Activated naive CD4-positive, alpha-beta T cell treated with anti-CD3 and anti-CD28 coated beads, Interleukin-2, amount 10 ng/mL, durations not matched to agents 7 days and 5 days (primary cell): ENCODE results near the gene GNG7.
A peak's percentile ranks its signal among the peaks of the same experiment; 100 is the strongest.
"Not testable (repeated sequence)": the region's sequence is repeated elsewhere in the genome, so short reads cannot be mapped to it uniquely, and the experiment has no call there.

Experiments
- CTCF ChIA-PET: fragments of 350-600 bp; sonication (Branson Sonifier 250); formaldehyde crosslinking; loops from one replicate; lab custom pipeline; 2021; ENCODE audit warnings: antibody characterized with exemption; lab: Charles Lee
- DNase-seq: peaks from one replicate; pipeline ENCODE4 v3.0.0-alpha.2; 2020
- H3K27ac Mint-ChIP-seq: one replicate; pipeline ENCODE4 v1.8.0; 2021; ENCODE audit warnings: mild to moderate bottlenecking, moderate library complexity, mixed read lengths
- H3K27me3 Mint-ChIP-seq: one replicate; pipeline ENCODE4 v1.8.0; 2021; ENCODE audit warnings: mild to moderate bottlenecking, mixed read lengths
- H3K36me3 Mint-ChIP-seq: one replicate; pipeline ENCODE4 v1.8.0; 2021; ENCODE audit warnings: mixed read lengths
- H3K4me1 Mint-ChIP-seq: one replicate; pipeline ENCODE4 v1.8.0; 2021; ENCODE audit warnings: mixed read lengths
- H3K4me3 Mint-ChIP-seq: one replicate; pipeline ENCODE4 v1.8.0; 2021; ENCODE audit warnings: mild to moderate bottlenecking, moderate library complexity, mixed read lengths
- H3K9me3 Mint-ChIP-seq: one replicate; pipeline ENCODE4 v1.8.0; 2021; ENCODE audit warnings: mixed read lengths

GNG7 gene

DNA sequence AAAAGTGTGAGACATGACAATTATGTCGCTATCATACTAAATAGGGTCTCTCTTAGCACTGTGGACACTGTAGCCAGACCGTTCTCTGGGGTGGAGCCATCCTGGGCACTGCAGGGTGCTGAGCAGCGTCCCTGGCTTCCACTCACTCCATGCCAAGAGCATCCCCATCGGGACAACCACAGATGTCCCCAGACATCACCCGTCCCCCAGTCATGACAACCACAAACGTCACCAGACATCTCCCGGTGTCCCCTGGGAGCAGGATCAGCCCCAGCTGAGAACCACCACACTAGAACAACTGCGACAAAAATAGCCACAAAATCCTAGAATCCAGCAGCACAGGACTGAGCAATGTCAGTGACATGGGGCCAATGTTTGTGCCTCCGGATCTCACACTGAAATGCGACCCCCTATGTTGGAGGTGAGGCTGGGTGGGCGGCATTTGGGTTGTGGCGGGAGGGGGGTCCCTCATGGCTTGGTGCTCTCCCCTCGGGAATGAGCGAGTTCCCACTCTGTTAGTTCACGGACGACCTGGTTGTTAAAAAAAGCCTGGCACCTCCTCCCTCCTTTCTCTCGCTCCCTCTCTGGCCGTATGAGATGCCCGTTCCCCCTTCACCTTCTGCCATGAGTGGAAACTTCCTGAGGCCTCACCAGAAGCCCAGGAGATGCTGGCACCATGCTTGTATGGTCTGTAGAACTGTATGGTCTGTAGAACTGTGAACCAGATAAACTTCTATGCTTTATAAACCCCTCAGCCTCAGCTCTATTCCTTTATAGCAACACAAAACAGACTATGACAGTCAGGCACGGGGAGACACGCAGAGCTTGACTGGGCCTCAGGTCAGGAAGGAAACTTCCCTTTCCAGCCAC lies 132.7 kb downstream of the GNG7 start:
- H3K27ac Mint-ChIP-seq = peak overlapping the region; percentile 34
- peak; percentile 11 for DNase-seq
- peaks cover 2% of the 10 kb centered on the region for H3K36me3 Mint-ChIP-seq
- no peak overlapping the region for H3K4me3 Mint-ChIP-seq
- CTCF ChIA-PET = interaction anchor here (0.9 kb wide), 1 partner anchor 96 kb away, joined by 3 read pairs; no protein-coding TSS in a partner anchor
- peaks cover 16% of the 10 kb centered on the region for H3K9me3 Mint-ChIP-seq
- H3K4me1 Mint-ChIP-seq = peaks cover 24% of the 10 kb centered on the region
- H3K27me3 Mint-ChIP-seq = peaks cover 20% of the 10 kb centered on the region

DNA sequence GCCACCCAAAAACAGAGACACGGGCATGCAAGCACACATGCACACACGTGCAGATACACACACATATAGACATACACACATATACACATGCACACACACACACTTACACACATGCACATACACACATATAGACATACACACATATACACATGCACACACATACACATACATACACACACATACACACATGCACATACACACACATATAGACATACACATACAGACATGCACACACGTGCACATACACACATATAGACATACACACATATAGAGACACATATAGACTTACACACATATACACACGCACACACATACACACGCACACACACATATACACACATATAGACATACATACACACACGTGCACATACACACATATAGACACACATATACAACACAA lies 134.5 kb downstream of the GNG7 start:
- Mint-ChIP-seq H3K36me3 (peaks cover 2% of the 10 kb centered on the region), H3K4me3 (no peak overlapping the region), H3K27ac (peak overlapping the region; percentile 67), H3K9me3 (peaks cover 16% of the 10 kb centered on the region), H3K27me3 (peaks cover 14% of the 10 kb centered on the region), H3K4me1 (peaks cover 43% of the 10 kb centered on the region)
- CTCF ChIA-PET = interaction anchor here (1.2 kb wide), 1 partner anchor 89 kb away, joined by 3 read pairs; no protein-coding TSS in a partner anchor
- no peak for DNase-seq

DNA sequence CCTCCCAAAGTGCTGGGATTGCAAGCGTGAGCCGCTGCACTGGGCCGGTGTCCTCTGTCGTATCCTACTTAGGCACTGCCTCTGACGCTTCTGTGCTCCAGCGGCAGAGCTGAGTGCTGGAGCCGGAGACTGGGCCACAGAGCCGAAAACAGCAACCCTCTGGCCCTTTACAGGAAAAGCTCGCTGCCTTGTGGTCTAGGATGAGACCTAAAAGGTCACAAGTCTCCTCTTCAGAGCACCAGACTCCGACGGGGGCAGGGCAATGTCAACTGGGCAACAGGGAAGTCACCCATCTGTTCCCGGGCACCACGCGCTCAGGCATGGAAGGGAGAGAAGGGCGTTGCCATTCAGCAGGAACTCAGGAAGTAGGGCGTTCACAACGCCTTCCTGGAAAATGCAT lies 134.9 kb downstream of the GNG7 start:
- peak; percentile 47 for DNase-seq
- no peak overlapping the region for H3K4me3 Mint-ChIP-seq
- peak overlapping the region; percentile 67 for H3K27ac Mint-ChIP-seq

DNA sequence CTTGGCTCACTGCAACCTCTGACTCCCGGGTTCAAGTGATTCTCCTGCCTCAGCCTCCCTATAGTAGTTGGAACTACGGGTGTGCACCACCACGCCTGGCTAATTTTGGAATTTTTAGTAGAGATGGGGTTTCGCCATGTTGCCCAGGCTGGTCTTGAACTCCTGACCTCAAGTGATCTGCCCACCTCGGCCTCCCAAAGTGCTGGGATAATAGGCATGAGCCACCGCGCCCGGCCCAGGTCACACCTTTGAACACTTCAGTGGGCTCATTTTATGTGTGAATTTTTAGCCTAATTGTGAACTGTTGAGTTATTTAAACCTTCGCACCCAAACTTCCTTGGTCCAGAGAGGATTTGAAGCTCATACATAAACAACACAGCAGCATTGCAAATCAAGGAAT lies 138.9 kb downstream of the GNG7 start:
- H3K27ac Mint-ChIP-seq = peak overlapping the region; percentile 100
- H3K4me3 Mint-ChIP-seq = peak overlapping the region; percentile 83
- DNase-seq, H3K9me3 Mint-ChIP-seq, H3K27me3 Mint-ChIP-seq, CTCF ChIA-PET, H3K36me3 Mint-ChIP-seq: not testable (repeated sequence)
- peaks cover 83% of the 10 kb centered on the region for H3K4me1 Mint-ChIP-seq

More for the DNA sequence above, 134.9 kb downstream of the GNG7 start:
- CTCF ChIA-PET = interaction anchor here (1.2 kb wide), 1 partner anchor 89 kb away, joined by 3 read pairs; no protein-coding TSS in a partner anchor
- H3K4me1 Mint-ChIP-seq = peaks cover 47% of the 10 kb centered on the region
- H3K27me3 Mint-ChIP-seq = peaks cover 14% of the 10 kb centered on the region
- peaks cover 2% of the 10 kb centered on the region for H3K36me3 Mint-ChIP-seq
- peaks cover 16% of the 10 kb centered on the region for H3K9me3 Mint-ChIP-seq

DNA sequence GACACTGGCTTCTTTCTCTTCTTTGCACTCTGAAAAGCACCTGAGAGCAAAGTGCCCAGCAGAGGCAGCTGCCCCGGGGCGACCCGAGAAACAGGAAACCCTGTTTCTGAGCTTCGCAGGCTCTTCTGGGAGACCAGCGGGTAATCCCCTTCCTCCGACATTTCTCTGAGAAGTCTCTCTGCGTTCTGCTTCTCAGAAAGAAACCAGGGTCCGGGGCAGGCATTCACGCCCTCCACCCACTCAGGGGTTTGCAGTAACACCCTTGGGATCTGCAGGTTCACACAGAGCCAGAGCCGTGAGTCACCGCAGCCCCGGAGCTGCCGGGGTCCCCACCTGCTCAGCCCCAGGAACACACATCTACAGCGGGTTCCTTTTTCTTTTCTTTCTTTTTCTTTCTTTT lies 140.6 kb downstream of the GNG7 start:
- DNase-seq = peak; percentile 88
- H3K27me3 Mint-ChIP-seq = no peaks in the 10 kb centered on the region
- H3K4me1 Mint-ChIP-seq = peaks cover 78% of the 10 kb centered on the region
- H3K4me3 Mint-ChIP-seq = peak overlapping the region; percentile 83
- H3K9me3 Mint-ChIP-seq = peaks cover 3% of the 10 kb centered on the region
- H3K36me3 Mint-ChIP-seq = no peaks in the 10 kb centered on the region
- H3K27ac Mint-ChIP-seq = peak overlapping the region; percentile 100
- CTCF ChIA-PET = interaction anchor here (0.7 to 1.8 kb wide), 6 partner anchors 8 to 258 kb away, joined by 3 to 5 read pairs (median 3); partner anchors contain the start of gene ZNF554

DNA sequence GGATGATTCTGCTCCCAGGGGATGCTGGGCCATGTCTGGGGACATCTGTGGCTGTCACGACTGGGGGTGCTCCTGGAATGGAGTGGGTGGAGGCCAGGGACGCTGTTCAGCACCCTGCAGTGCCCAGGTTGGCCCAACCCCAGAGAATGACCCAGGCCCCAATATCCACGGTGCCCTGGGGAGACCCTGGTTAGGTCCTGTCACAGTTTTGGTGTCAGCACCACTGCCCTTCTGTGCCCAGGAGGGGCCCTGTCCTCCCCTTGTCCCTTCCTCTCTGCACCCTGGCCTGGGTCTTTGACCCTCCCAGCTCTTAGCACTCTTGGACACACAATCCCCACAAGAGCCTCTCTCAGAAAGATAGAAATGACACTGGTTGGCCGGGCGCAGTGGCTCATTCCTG lies 141.3 kb downstream of the GNG7 start:
- H3K4me3 Mint-ChIP-seq = peak overlapping the region; percentile 83
- peak overlapping the region; percentile 100 for H3K27ac Mint-ChIP-seq
- H3K4me1 Mint-ChIP-seq = peaks cover 77% of the 10 kb centered on the region
- H3K9me3 Mint-ChIP-seq = peaks cover 3% of the 10 kb centered on the region
- H3K36me3 Mint-ChIP-seq = no peaks in the 10 kb centered on the region
- DNase-seq = no peak
- CTCF ChIA-PET = interaction anchor here (0.9 to 1.8 kb wide), 4 partner anchors 19 to 259 kb away, joined by 3 to 5 read pairs (median 3); partner anchors contain the start of gene ZNF554
- H3K27me3 Mint-ChIP-seq = no peaks in the 10 kb centered on the region

DNA sequence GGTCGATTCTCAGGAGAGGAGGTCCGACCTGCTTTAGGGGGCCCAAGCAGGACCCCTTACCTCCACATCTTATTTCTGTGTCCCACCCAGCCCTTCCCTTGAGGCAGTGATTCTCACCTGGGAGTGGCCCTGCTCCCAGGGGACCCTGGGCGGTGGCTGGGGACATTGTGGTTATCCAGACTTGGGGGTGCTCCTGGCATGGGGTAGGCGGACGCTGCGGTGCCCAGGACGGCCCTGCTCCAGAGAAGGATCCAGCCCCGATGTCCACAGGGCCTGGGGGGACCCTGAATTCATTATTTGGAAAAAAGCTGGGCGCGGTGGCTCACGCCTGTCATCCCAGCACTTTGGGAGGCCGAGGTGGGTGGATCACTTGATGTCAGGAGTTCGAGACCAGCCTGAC lies 142.1 kb downstream of the GNG7 start:
- H3K9me3 Mint-ChIP-seq = peaks cover 3% of the 10 kb centered on the region
- H3K36me3 Mint-ChIP-seq = no peaks in the 10 kb centered on the region
- H3K4me1 Mint-ChIP-seq = peaks cover 76% of the 10 kb centered on the region
- DNase-seq = no peak
- peak overlapping the region; percentile 77 for H3K27ac Mint-ChIP-seq
- CTCF ChIA-PET = interaction anchor here (1.8 kb wide), 1 partner anchor 51 kb away, joined by 5 read pairs; no protein-coding TSS in a partner anchor
- H3K27me3 Mint-ChIP-seq = no peaks in the 10 kb centered on the region
- no peak overlapping the region for H3K4me3 Mint-ChIP-seq

DNA sequence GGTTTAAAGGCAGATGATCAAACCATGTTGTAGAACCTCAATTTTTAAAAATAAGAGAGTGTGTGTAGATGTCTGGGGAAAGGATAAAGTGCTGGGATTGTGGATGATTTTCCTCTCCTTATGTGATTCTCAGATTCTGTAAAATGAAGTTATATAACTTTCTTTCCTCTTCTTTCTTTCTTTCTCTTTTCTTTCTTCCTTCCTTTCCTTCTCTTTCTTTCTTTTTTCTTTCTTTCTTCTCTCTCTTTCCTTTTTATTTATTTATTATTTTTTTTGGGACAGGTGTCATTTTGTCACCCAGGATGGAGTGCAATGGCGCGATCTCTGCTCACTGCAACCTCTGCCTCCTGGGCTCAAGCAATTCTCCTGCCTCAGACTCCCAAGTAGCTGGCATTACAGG lies 144.0 kb downstream of the GNG7 start:
- peak overlapping the region; percentile 45 for H3K27ac Mint-ChIP-seq
- CTCF ChIA-PET = interaction anchor here (1.1 kb wide), 1 partner anchor 78 kb away, joined by 3 read pairs; no protein-coding TSS in a partner anchor
- DNase-seq = no peak
- H3K9me3 Mint-ChIP-seq = peaks cover 3% of the 10 kb centered on the region
- H3K36me3 Mint-ChIP-seq = no peaks in the 10 kb centered on the region
- no peak overlapping the region for H3K4me3 Mint-ChIP-seq
- H3K27me3 Mint-ChIP-seq = no peaks in the 10 kb centered on the region
- peaks cover 66% of the 10 kb centered on the region for H3K4me1 Mint-ChIP-seq

DNA sequence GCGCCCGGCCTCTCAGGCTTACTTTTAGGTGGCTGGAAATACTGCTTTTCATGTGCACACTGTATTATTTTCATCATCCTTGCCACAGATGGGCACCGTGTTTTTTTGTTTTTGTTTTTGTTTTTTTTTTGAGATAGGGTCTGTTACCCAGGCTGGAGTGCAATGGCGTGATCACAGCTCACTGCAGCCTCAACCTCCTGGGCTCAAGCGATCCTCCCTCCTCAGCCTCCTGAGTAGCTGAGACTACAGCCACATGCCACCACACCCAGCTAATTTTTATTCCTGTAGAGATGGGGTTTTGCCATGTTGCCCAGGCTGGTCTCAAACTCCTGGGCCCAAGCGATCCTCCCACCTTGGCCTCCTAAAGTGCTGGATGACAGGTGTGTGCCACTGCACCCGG lies 144.4 kb downstream of the GNG7 start:
- H3K9me3 Mint-ChIP-seq, CTCF ChIA-PET, H3K4me3 Mint-ChIP-seq, H3K36me3 Mint-ChIP-seq, H3K27ac Mint-ChIP-seq, DNase-seq, H3K27me3 Mint-ChIP-seq: not testable (repeated sequence)
- peaks cover 62% of the 10 kb centered on the region for H3K4me1 Mint-ChIP-seq

DNA sequence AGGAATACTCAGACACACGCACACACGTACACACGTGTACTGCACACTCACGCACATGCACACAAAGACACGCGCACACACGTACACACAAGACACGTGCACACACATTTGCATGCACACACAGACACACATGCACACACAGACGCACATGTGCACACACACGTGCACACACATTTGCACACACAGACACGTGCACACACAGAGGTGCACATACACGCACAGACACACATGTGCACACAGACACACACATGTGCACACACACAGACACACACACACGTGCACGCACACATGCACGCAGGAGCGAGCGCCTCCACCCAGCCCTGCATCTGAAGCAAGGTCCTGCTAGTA lies 145.4 kb downstream of the GNG7 start:
- H3K27me3 Mint-ChIP-seq = no peaks in the 10 kb centered on the region
- CTCF ChIA-PET = no interaction called here
- DNase-seq = no peak

DNA sequence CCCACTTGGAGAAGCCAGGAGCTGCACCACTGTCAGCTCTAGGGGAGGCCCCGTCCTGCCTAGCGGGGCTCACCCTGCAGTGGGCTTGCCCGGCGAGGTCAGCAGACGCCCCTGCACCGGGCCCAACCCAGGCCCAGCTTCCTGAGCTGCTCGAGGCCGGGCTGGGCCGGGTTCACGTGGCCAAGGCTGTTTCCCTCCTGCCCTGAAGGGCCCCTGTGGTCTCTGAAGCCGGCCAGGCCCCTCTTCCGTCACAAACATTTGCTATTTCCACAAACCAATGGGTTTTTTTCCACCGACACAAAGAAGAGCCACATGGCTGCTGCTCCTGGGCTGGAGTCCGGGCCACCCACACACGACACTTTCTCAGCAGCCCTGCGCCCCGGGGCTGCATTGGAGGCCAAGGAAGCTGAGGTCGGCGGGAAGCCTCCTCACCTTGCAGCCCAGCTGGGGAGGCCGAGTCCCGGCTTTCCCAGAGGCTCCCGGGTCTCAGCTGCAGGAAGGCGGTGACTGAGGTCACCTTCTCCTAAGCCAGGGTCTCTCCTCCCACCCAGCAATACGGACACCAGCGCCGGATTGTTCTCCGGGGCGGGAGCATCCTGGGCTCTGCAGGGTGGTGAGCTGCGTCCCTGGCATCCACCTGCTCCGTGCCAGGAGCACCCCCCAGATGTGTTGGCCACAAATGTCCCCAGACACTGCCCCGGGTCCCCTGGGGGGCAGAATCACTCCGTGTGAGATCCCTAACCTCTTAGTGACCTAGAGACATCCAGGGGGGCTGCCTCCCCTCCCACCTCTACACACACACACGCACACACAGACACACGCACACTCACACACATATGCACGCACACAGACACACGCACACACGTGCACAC lies 146.0 kb downstream of the GNG7 start:
- CTCF ChIA-PET = no interaction called here
- H3K27ac Mint-ChIP-seq = no peak overlapping the region
- H3K9me3 Mint-ChIP-seq = peaks cover 3% of the 10 kb centered on the region
- H3K4me1 Mint-ChIP-seq = peaks cover 62% of the 10 kb centered on the region
- H3K36me3 Mint-ChIP-seq = no peaks in the 10 kb centered on the region
- no peak for DNase-seq
- H3K27me3 Mint-ChIP-seq = no peaks in the 10 kb centered on the region
- no peak overlapping the region for H3K4me3 Mint-ChIP-seq

More for the DNA sequence above, 145.4 kb downstream of the GNG7 start:
- Mint-ChIP-seq H3K36me3 (no peaks in the 10 kb centered on the region), H3K4me1 (peaks cover 62% of the 10 kb centered on the region), H3K27ac (no peak overlapping the region), H3K9me3 (peaks cover 3% of the 10 kb centered on the region), H3K4me3 (no peak overlapping the region)

DNA sequence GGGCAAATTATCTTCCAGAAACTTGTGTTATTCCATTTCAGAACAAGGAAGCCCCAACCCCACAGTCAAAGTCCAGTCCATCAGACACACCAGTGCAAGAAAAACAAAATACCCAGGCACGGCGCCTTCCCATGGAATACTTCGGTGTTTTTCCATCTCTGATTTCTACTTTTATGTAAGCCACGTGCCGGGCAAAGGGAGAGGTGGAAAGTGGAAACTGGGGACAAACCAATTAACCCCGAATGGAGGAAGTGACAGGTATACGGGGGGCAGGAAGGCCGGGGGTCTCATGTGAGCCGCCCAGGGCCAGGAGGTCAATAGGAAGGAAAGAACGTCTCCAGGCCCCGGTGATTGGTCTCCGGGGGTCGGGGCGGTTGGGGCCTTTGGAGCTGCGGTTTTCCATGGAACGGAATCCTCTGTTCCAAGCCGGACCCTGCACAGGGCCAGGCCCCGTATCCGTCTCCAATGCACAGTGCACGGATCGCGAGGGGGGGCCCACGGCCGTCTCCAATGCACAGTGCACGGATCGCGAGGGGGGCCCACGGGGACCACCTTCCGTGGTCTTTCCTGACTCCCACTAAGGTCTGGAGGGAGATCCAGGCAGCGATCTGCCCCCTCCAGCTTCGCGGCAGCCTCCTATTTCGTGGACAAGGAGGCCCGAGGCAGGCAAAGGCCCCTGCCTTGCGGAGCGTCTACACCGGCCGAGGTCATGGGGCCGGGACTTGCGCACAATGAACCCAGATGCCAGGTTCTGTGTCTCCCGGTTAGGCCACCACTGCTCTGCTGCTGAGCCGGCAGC lies 146.9 kb downstream of the GNG7 start:
- CTCF ChIA-PET = interaction anchor here (1.0 to 1.3 kb wide), 2 partner anchors 44 to 79 kb away, joined by 3 read pairs; no protein-coding TSS in a partner anchor

DNA sequence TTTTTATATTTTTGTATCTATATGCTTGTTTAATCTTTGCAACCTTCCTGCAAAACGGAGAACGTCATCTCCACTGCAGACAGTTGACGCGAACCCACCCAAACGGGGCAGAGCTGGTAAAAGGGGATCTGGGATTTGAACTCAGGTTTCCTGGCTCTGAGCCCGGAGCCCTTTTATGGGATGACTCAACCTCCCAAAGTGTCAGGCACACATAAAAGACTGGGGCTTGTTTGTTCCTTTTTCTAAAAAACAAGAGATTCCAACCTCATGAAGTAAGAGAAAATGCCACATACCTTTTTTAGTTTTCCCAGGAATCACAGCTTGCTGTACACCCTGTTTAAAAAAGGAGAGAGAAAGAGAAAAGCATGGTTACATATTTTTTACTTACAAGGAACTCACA lies 147.6 kb downstream of the GNG7 start:
- no peak overlapping the region for H3K27ac Mint-ChIP-seq

More for the DNA sequence above, 146.9 kb downstream of the GNG7 start:
- H3K27ac Mint-ChIP-seq = no peak overlapping the region
- H3K36me3 Mint-ChIP-seq = no peaks in the 10 kb centered on the region
- H3K9me3 Mint-ChIP-seq = peaks cover 3% of the 10 kb centered on the region
- no peak overlapping the region for H3K4me3 Mint-ChIP-seq
- H3K4me1 Mint-ChIP-seq = peaks cover 61% of the 10 kb centered on the region
- DNase-seq = no peak
- no peaks in the 10 kb centered on the region for H3K27me3 Mint-ChIP-seq

More for the DNA sequence above, 147.6 kb downstream of the GNG7 start:
- no peaks in the 10 kb centered on the region for H3K27me3 Mint-ChIP-seq
- no peaks in the 10 kb centered on the region for H3K36me3 Mint-ChIP-seq
- H3K4me1 Mint-ChIP-seq = peaks cover 62% of the 10 kb centered on the region
- peaks cover 3% of the 10 kb centered on the region for H3K9me3 Mint-ChIP-seq
- H3K4me3 Mint-ChIP-seq = no peak overlapping the region
- CTCF ChIA-PET = interaction anchor here (1.0 to 1.3 kb wide), 2 partner anchors 45 to 78 kb away, joined by 3 read pairs; no protein-coding TSS in a partner anchor
- DNase-seq = no peak
